HG02840 (cell line): ENCODE measurements around the gene LRRC17.

Source experiments
- ATAC-seq: cut with Tn5 transposase; IDR thresholded peaks from one replicate; pipeline ENCODE4 v1.9.1; 2021; ENCODE audit warnings: mild to moderate bottlenecking, moderate library complexity, moderate number of reproducible peaks; ENCODE audit not compliant: unreplicated experiment, low FRiP score

Gene LRRC17

GRCh38 chr7:102981451-102981850, 68.7 kb downstream of the LRRC17 start:
- no peak for ATAC-seq

- ATAC-seq: no peak
Measured at GRCh38 chr7:102982235-102982634, 69.4 kb downstream of the LRRC17 start.

- ATAC-seq: no peak
Measured at GRCh38 chr7:102983602-102984001, 70.8 kb downstream of the LRRC17 start.

GRCh38 chr7:102985176-102985783, 72.5 kb downstream of the LRRC17 start:
- no peak for ATAC-seq

GRCh38 chr7:102988088-102988487, 75.3 kb downstream of the LRRC17 start:
- ATAC-seq: no peak

GRCh38 chr7:102988631-102989560, 76.1 kb downstream of the LRRC17 start:
- no peak for ATAC-seq

GRCh38 chr7:102990642-102991041, 77.8 kb downstream of the LRRC17 start:
- ATAC-seq: no peak

- ATAC-seq: no peak
Measured at GRCh38 chr7:102991077-102991539, 78.3 kb downstream of the LRRC17 start.

- no peak for ATAC-seq
Measured at GRCh38 chr7:102991540-102992214, 78.9 kb downstream of the LRRC17 start.

GRCh38 chr7:102992509-102992937, 79.7 kb downstream of the LRRC17 start:
- no peak for ATAC-seq

GRCh38 chr7:102992938-102993717, 80.3 kb downstream of the LRRC17 start:
- no peak for ATAC-seq

GRCh38 chr7:102993718-102994029, 80.9 kb downstream of the LRRC17 start:
- no peak for ATAC-seq

- ATAC-seq: no peak
Measured at GRCh38 chr7:102994567-102994966, 81.8 kb downstream of the LRRC17 start.
